H1 (cell line): ENCODE data around the gene SMIM33. TPM values are rescaled to one million over a fixed set of nuclear protein-coding genes. Genes with fewer than 3 reads are reported as not detected.

ENCODE experiments used
- CTCF ChIA-PET: fragments of 300-600 bp; sonication (Branson Sonifier 250); formaldehyde crosslinking; loops from one replicate; lab custom pipeline; 2021; ENCODE audit not compliant: partially characterized antibody; lab: Charles Lee
- POLR2A ChIA-PET: fragments of 300-600 bp; sonication (Branson Sonifier 250); formaldehyde crosslinking; loops from one replicate; lab custom pipeline; 2021; ENCODE audit warnings: inconsistent platforms; ENCODE audit not compliant: partially characterized antibody; lab: Charles Lee
- DNase-seq, 2 experiments: peaks; one replicate each; pipeline versions ENCODE4 v3.0.0 to v3.0.0-alpha.2; 2010 to 2022; ENCODE audit warnings: low spot score in 2 of 2, low read depth in 1 of 2, mixed read lengths in 1 of 2
- FAIRE-seq: peaks from 2 replicates; lab custom pipeline; 2011; peaks lifted over from hg19 to GRCh38; lab: Jason Lieb, UNC
- H2AFZ ChIP-seq: 2 replicates; pipeline ENCODE4 v1.8.1; 2012; ENCODE audit warnings: low read length, inconsistent platforms
- H2AK5ac ChIP-seq: 2 replicates; pipeline ENCODE4 v1.6.1; 2013; ENCODE audit warnings: low read depth, low read length
- H2BK120ac ChIP-seq: replicated peaks from 2 replicates; pipeline ENCODE3; 2013; ENCODE audit warnings: low read depth, low read length, inconsistent platforms
- H2BK12ac ChIP-seq: 2 replicates; pipeline ENCODE4 v1.6.1; 2013; ENCODE audit warnings: low read depth, low read length
- H2BK15ac ChIP-seq: 2 replicates; pipeline ENCODE4 v1.6.1; 2013; ENCODE audit warnings: low read length
- H2BK20ac ChIP-seq: 2 replicates; pipeline ENCODE4 v1.6.1; 2013; ENCODE audit warnings: low read length
- H2BK5ac ChIP-seq: 2 replicates; pipeline ENCODE4 v1.6.1; 2013; ENCODE audit warnings: low read depth, low read length
- H3K14ac ChIP-seq: 2 replicates; pipeline ENCODE4 v1.6.1; 2013; ENCODE audit warnings: inconsistent platforms; ENCODE audit not compliant: insufficient read length
- H3K18ac ChIP-seq: 2 replicates; pipeline ENCODE4 v1.6.1; 2013; ENCODE audit warnings: low read length; ENCODE audit errors: extremely low read depth
- H3K23ac ChIP-seq: 2 replicates; pipeline ENCODE4 v1.6.1; 2013; ENCODE audit warnings: inconsistent platforms; ENCODE audit not compliant: insufficient read length
- H3K23me2 ChIP-seq: 2 replicates; pipeline ENCODE4 v1.6.1; 2013; ENCODE audit warnings: low read depth, low read length
- H3K27ac ChIP-seq: 2 replicates; pipeline ENCODE4 v1.6.1; 2011; ENCODE audit warnings: low read depth, low read length, inconsistent platforms
- H3K27me3 ChIP-seq, 4 experiments: replicated peaks in 1 of 4; 1 replicate in 1 of 4; 2 replicates in 3 of 4; pipeline versions ENCODE4 v1.6.1 to v1.8.1; 2011 to 2013; ENCODE audit warnings: low read length in 3 of 4, mild to moderate bottlenecking in 3 of 4, inconsistent platforms in 2 of 4, mixed read lengths in 2 of 4, moderate library complexity in 1 of 4; ENCODE audit not compliant: control insufficient read depth in 3 of 4, insufficient read depth in 3 of 4; ENCODE audit errors: extremely low read depth in 1 of 4
- H3K36me3 ChIP-seq, 4 experiments: 2 replicates each; pipeline versions ENCODE4 v1.6.1 to v1.8.1; 2011 to 2013; ENCODE audit warnings: mild to moderate bottlenecking in 4 of 4, low read length in 3 of 4, moderate library complexity in 2 of 4, control low read depth in 1 of 4, inconsistent platforms in 1 of 4; ENCODE audit not compliant: insufficient read depth in 4 of 4, control insufficient read depth in 2 of 4
- H3K4ac ChIP-seq: replicated peaks from 2 replicates; pipeline ENCODE3; 2013; ENCODE audit warnings: low read length, low read depth, mixed read lengths, inconsistent platforms; ENCODE audit not compliant: insufficient read length
- H3K4me1 ChIP-seq, 4 experiments: replicated peaks in 1 of 4; 1 replicate in 1 of 4; 2 replicates in 3 of 4; pipeline versions ENCODE4 v1.6.1 to v1.8.1; 2011 to 2013; ENCODE audit warnings: low read length in 3 of 4, inconsistent platforms in 2 of 4, mixed read lengths in 1 of 4; ENCODE audit not compliant: insufficient read depth in 4 of 4, control insufficient read depth in 3 of 4
- H3K4me2 ChIP-seq, 2 experiments: 2 replicates each; pipeline versions ENCODE4 v1.6.1 to v1.8.1; 2011 to 2013; ENCODE audit warnings: low read depth in 2 of 2, low read length in 2 of 2, control low read depth in 1 of 2, inconsistent platforms in 1 of 2, mild to moderate bottlenecking in 1 of 2; ENCODE audit not compliant: insufficient read depth in 1 of 2
- H3K4me3 ChIP-seq, 4 experiments: fragments of 200-600, 300-600 bp in 1 of 4; sonication (generic), shearing (Covaris generic), sonication (Bioruptor Twin) in 1 of 4; 2 replicates each; pipeline versions ENCODE4 v1.5.1 to v1.8.1; 2011 to 2016; ENCODE audit warnings: low read length in 4 of 4, low read depth in 3 of 4, control low read depth in 2 of 4, inconsistent platforms in 2 of 4, mild to moderate bottlenecking in 2 of 4, mixed read lengths in 1 of 4, moderate library complexity in 1 of 4; ENCODE audit not compliant: insufficient read depth in 2 of 4; ENCODE audit errors: extremely low read depth in 1 of 4
- H3K56ac ChIP-seq: replicated peaks from 2 replicates; pipeline ENCODE3; 2013; ENCODE audit warnings: low read depth, mild to moderate bottlenecking, mixed read lengths, low read length, inconsistent platforms; ENCODE audit not compliant: insufficient read length
- H3K79me1 ChIP-seq: 2 replicates; pipeline ENCODE4 v1.6.1; 2013; ENCODE audit warnings: low read depth, low read length, control low read depth
- H3K79me2 ChIP-seq, 2 experiments: 2 replicates each; pipeline versions ENCODE4 v1.6.1 to v1.8.1; 2012 to 2013; ENCODE audit warnings: low read length in 2 of 2, mild to moderate bottlenecking in 2 of 2, inconsistent platforms in 1 of 2; ENCODE audit not compliant: insufficient read depth in 2 of 2, control insufficient read depth in 1 of 2
- H3K9ac ChIP-seq, 4 experiments: replicated peaks in 1 of 4; 1 replicate in 1 of 4; 2 replicates in 3 of 4; pipeline versions ENCODE4 v1.6.1 to v1.8.1; 2011 to 2013; ENCODE audit warnings: low read depth in 3 of 4, low read length in 3 of 4, control low read depth in 2 of 4, mild to moderate bottlenecking in 2 of 4, moderate library complexity in 2 of 4, inconsistent platforms in 1 of 4; ENCODE audit errors: extremely low read depth in 1 of 4
- H3K9me3 ChIP-seq, 2 experiments: 2 replicates each; pipeline versions ENCODE4 v1.6.1 to v1.8.1; 2012 to 2013; ENCODE audit warnings: mild to moderate bottlenecking in 2 of 2, moderate library complexity in 2 of 2, control low read depth in 1 of 2, inconsistent platforms in 1 of 2, low read depth in 1 of 2, low read length in 1 of 2, mixed read lengths in 1 of 2; ENCODE audit not compliant: insufficient read depth in 2 of 2
- H4K20me1 ChIP-seq, 2 experiments: replicated peaks in 1 of 2; 2 replicates each; pipeline versions ENCODE3 to v1.8.1; 2011 to 2013; ENCODE audit warnings: inconsistent platforms in 2 of 2, low read length in 2 of 2, mild to moderate bottlenecking in 1 of 2; ENCODE audit not compliant: insufficient read depth in 2 of 2, control insufficient read depth in 1 of 2
- H4K5ac ChIP-seq: 2 replicates; pipeline ENCODE4 v1.6.1; 2013; ENCODE audit warnings: low read length, low read depth, mixed read lengths, inconsistent platforms; ENCODE audit not compliant: insufficient read length
- H4K8ac ChIP-seq: 2 replicates; pipeline ENCODE4 v1.8.0; 2013; ENCODE audit warnings: mild to moderate bottlenecking, moderate library complexity, low read length, inconsistent platforms; ENCODE audit not compliant: insufficient read depth; ENCODE audit errors: extremely low read depth
- H4K91ac ChIP-seq: replicated peaks from 2 replicates; pipeline ENCODE3; 2013; ENCODE audit warnings: low read length, mixed read lengths, inconsistent platforms; ENCODE audit not compliant: insufficient read length
- CHD2 ChIP-seq: IDR thresholded peaks from 2 replicates; pipeline ENCODE4 v1.6.1; 2012; ENCODE audit warnings: low read length, improper control_type of control experiment
- CREB1 ChIP-seq: IDR thresholded peaks from 2 replicates; pipeline ENCODE4 v1.6.1; 2012; ENCODE audit warnings: inconsistent platforms
- EZH2 ChIP-seq: fragments of 200-600 bp; sonication (generic); IDR thresholded peaks from 2 replicates; pipeline ENCODE4 v1.7.1; 2012; ENCODE audit warnings: low read depth, mild to moderate bottlenecking, moderate library complexity, low read length, inconsistent platforms; ENCODE audit not compliant: severe bottlenecking
- RNF2 ChIP-seq: fragments of 200-900, 300-1000 bp; sonication (generic); IDR thresholded peaks from 2 replicates; pipeline ENCODE4 v1.7.1; 2016; ENCODE audit warnings: borderline replicate concordance, low read depth, mild to moderate bottlenecking, antibody characterized with exemption, low read length; ENCODE audit not compliant: poor library complexity, severe bottlenecking; ENCODE audit errors: missing control alignments
- SRF ChIP-seq: IDR thresholded peaks from 2 replicates; pipeline ENCODE4 v1.6.1; 2011; ENCODE audit warnings: mild to moderate bottlenecking, low read depth, low read length, moderate library complexity
- WGBS, 2 experiments: shearing (Covaris generic) in 1 of 2; methylation state at CpG; one replicate each; pipeline versions ENCODE4 v1.1.6 to v1.1.7; 2013 to 2015; ENCODE audit warnings: low lambda C conversion rate in 2 of 2, mixed read lengths in 2 of 2, inconsistent platforms in 1 of 2, low coverage in 1 of 2, missing lambda C conversion rate in 1 of 2; ENCODE audit not compliant: insufficient replicate concordance in 2 of 2, insufficient coverage in 1 of 2, insufficient read length in 1 of 2; ENCODE audit errors: extremely low coverage in 1 of 2, missing lambda C conversion rate in 1 of 2; 5-methylcytosine and 5-hydroxymethylcytosine counted together
- polyA plus RNA-seq, 7 experiments: library from polyadenylated mRNA; depleted of rRNA in 3 of 7; stranded (reverse) in 5 of 7; unstranded in 2 of 7; fragments of >200 nt in 5 of 7; fragments of 200-250 nt in 2 of 7; gene quantifications; 1 replicate in 5 of 7; 2 replicates in 1 of 7; 4 replicates in 1 of 7; pipeline versions ENCODE4 v1.2.1 to v1.2.3, GENCODE V29; 2011 to 2013; ENCODE audit warnings: missing spikeins in 2 of 7, mixed read lengths in 2 of 7
- total RNA-seq: library from RNA; stranded (reverse); fragmentation: NEBNext Ultra II Directional; extraction: Animal tissue kit (Norgen Biotek cat#: 25700); gene quantifications from 2 replicates; pipeline ENCODE4 v1.2.1, GENCODE V29; 2021

SMIM33 gene
- total and polyA plus RNA-seq, 2 of the 8 experiments (the other 6 are each of a cell fraction or from before 2014, with no cell fraction given) = not detected

- no peaks in the 10 kb centered on the region for H3K79me2 ChIP-seq
- H2BK12ac ChIP-seq = peak overlapping the region; percentile 60; the same call in 1 of the 2 replicates
- no peak overlapping the region for H3K18ac ChIP-seq
- H2BK5ac ChIP-seq = 0 out of 2 replicates have a peak overlapping the region, but pooled peaks have one; percentile 44
- ChIA-PET CTCF (interaction anchor here (0.7 to 3.0 kb wide), 5 partner anchors 9 to 175 kb away, joined by 3 to 12 read pairs (median 3); no protein-coding TSS in a partner anchor), POLR2A (interaction anchor here (0.6 to 1.3 kb wide), 3 partner anchors 11 to 307 kb away, joined by 3 to 4 read pairs (median 3); no protein-coding TSS in a partner anchor)
- H3K4me2 ChIP-seq = no peak overlapping the region
- no peaks in the 10 kb centered on the region for H3K9me3 ChIP-seq
- DNase-seq = no peak
- H4K5ac ChIP-seq = no peak overlapping the region
- no peak overlapping the region for H3K27ac ChIP-seq
- H3K4ac ChIP-seq = no peak overlapping the region
- no peaks in the 10 kb centered on the region for H3K36me3 ChIP-seq
- no peak overlapping the region for H3K56ac ChIP-seq
- no peak overlapping the region for H4K8ac ChIP-seq
- H3K14ac ChIP-seq = no peak overlapping the region
- peaks cover 6% of the 10 kb centered on the region; the same call in 1 of the 2 replicates for H3K23me2 ChIP-seq
- no peak overlapping the region; the same call in 1 of the 2 replicates for H2AK5ac ChIP-seq
- H2BK120ac ChIP-seq = no peak overlapping the region
- no peak for TF ChIP-seq CHD2
- no peak for TF ChIP-seq RNF2
- no peak for TF ChIP-seq EZH2
- no peak for TF ChIP-seq CREB1
- TF ChIP-seq SRF = no peak
- H3K23ac ChIP-seq = no peak overlapping the region
- no peak overlapping the region for H2AFZ ChIP-seq
- H2BK20ac ChIP-seq = no peak overlapping the region
- peaks cover 0 to 5% of the 10 kb centered on the region in 2 experiments for H4K20me1 ChIP-seq
- H4K91ac ChIP-seq = peak overlapping the region; percentile 32
- no peaks in the 10 kb centered on the region for H3K27me3 ChIP-seq
- H3K9ac ChIP-seq = no peak overlapping the region
- H3K4me3 ChIP-seq = no peak overlapping the region
- H2BK15ac ChIP-seq = 0 out of 2 replicates have a peak overlapping the region, but pooled peaks have one; percentile 88
- no peaks in the 10 kb centered on the region; the same call in 1 of the 2 replicates for H3K79me1 ChIP-seq
- peaks cover 5 to 15% (median 12%) of the 10 kb centered on the region in 4 experiments; a peak in 6 of 7 replicates for H3K4me1 ChIP-seq
- 77% methylated on average over 8 of the region's 8 CpGs; no CpG with 5 or more reads in 1 of the 2 experiments for WGBS, 2 experiments
- FAIRE-seq = no peak
These were observed 12.0 kb upstream of the SMIM33 start for GRCh38 chr5:139458580-139459407.
